Large intestine (tissue), 3 donors: ENCODE data around the gene PTPN14. TPM values are rescaled to one million over a fixed set of nuclear protein-coding genes. Genes with fewer than 3 reads are reported as not detected.

ENCODE experiments used
- DNase-seq, 2 donors: peaks; one replicate each; pipeline versions ENCODE4 v3.0.0 to v3.0.0-alpha.2; 2013
- H3K27ac ChIP-seq: one replicate; pipeline ENCODE4 v1.5.1; 2013; ENCODE audit warnings: low read length
- H3K27me3 ChIP-seq: 2 replicates; pipeline ENCODE4 v1.6.1; 2013; ENCODE audit warnings: low read length; ENCODE audit not compliant: control insufficient read depth, insufficient read depth
- H3K36me3 ChIP-seq: 2 replicates; pipeline ENCODE4 v1.6.1; 2013; ENCODE audit warnings: low read length; ENCODE audit not compliant: control insufficient read depth, insufficient read depth
- H3K4me1 ChIP-seq: one replicate; pipeline ENCODE4 v1.6.1; 2013; ENCODE audit warnings: low read length; ENCODE audit not compliant: control insufficient read depth, insufficient read depth
- H3K4me3 ChIP-seq: one replicate; pipeline ENCODE4 v1.5.1; 2013; ENCODE audit warnings: low read length
- H3K9me3 ChIP-seq: one replicate; pipeline ENCODE4 v1.6.1; 2013; ENCODE audit warnings: mild to moderate bottlenecking, low read depth, low read length, moderate library complexity; ENCODE audit not compliant: control insufficient read depth
- WGBS: methylation state at CpG from one replicate; pipeline ENCODE4 v1.1.5; 2013; ENCODE audit warnings: low lambda C conversion rate; ENCODE audit not compliant: insufficient coverage; 5-methylcytosine and 5-hydroxymethylcytosine counted together
- polyA plus RNA-seq: library from polyadenylated mRNA; unstranded; fragments of 120-200 nt; gene quantifications from one replicate; pipeline ENCODE4 v1.2.1, GENCODE V29; 2013

The PTPN14 gene
- polyA plus RNA-seq, 1 donor = 10.2 TPM

GRCh38 chr1:214568328-214568727 is 16.9 kb upstream of the PTPN14 start:
- DNase-seq = no peak
- no peaks in the 10 kb centered on the region for H3K36me3 ChIP-seq
- no peak overlapping the region for H3K4me3 ChIP-seq
- no CpG with 5 or more reads among the region's 4 CpGs for WGBS
- H3K27ac ChIP-seq = no peak overlapping the region
- H3K4me1 ChIP-seq = no peaks in the 10 kb centered on the region
- no peaks in the 10 kb centered on the region for H3K9me3 ChIP-seq
- no peaks in the 10 kb centered on the region for H3K27me3 ChIP-seq

- 100% methylated on average over 1 of the region's 2 CpGs for WGBS
- H3K9me3 ChIP-seq = no peaks in the 10 kb centered on the region
- no peak overlapping the region for H3K4me3 ChIP-seq
- no peaks in the 10 kb centered on the region for H3K36me3 ChIP-seq
- no peak for DNase-seq
- no peaks in the 10 kb centered on the region for H3K27me3 ChIP-seq
- no peak overlapping the region for H3K27ac ChIP-seq
- H3K4me1 ChIP-seq = no peaks in the 10 kb centered on the region
These were observed 16.1 kb upstream of the PTPN14 start for GRCh38 chr1:214567481-214567980.

GRCh38 chr1:214566158-214567104 is 15.0 kb upstream of the PTPN14 start:
- no peaks in the 10 kb centered on the region for H3K27me3 ChIP-seq
- no peaks in the 10 kb centered on the region for H3K4me1 ChIP-seq
- DNase-seq = no peak
- H3K9me3 ChIP-seq = no peaks in the 10 kb centered on the region
- 75% methylated on average over 1 of the region's 3 CpGs for WGBS
- no peak overlapping the region for H3K27ac ChIP-seq
- no peak overlapping the region for H3K4me3 ChIP-seq
- no peaks in the 10 kb centered on the region for H3K36me3 ChIP-seq

GRCh38 chr1:214565310-214565709 is 13.9 kb upstream of the PTPN14 start:
- no peak overlapping the region for H3K4me3 ChIP-seq
- WGBS = 86% methylated on average over 1 of the region's 1 CpG
- no peaks in the 10 kb centered on the region for H3K4me1 ChIP-seq
- no peak for DNase-seq
- H3K36me3 ChIP-seq = no peaks in the 10 kb centered on the region
- H3K27me3 ChIP-seq = no peaks in the 10 kb centered on the region
- H3K9me3 ChIP-seq = no peaks in the 10 kb centered on the region
- no peak overlapping the region for H3K27ac ChIP-seq

GRCh38 chr1:214563881-214564280 is 12.5 kb upstream of the PTPN14 start:
- Histone ChIP-seq H3K27me3 (no peaks in the 10 kb centered on the region), H3K36me3 (no peaks in the 10 kb centered on the region), H3K4me3 (no peak overlapping the region), H3K4me1 (no peaks in the 10 kb centered on the region), H3K27ac (no peak overlapping the region), H3K9me3 (no peaks in the 10 kb centered on the region)
- no peak for DNase-seq

GRCh38 chr1:214557952-214558735 is 6.7 kb upstream of the PTPN14 start:
- H3K9me3 ChIP-seq = no peaks in the 10 kb centered on the region
- no peaks in the 10 kb centered on the region for H3K4me1 ChIP-seq
- H3K27ac ChIP-seq = no peak overlapping the region
- WGBS = no CpG with 5 or more reads among the region's 8 CpGs
- H3K36me3 ChIP-seq = no peaks in the 10 kb centered on the region
- H3K27me3 ChIP-seq = no peaks in the 10 kb centered on the region
- no peak for DNase-seq
- no peak overlapping the region for H3K4me3 ChIP-seq

GRCh38 chr1:214553142-214553710 is 1.8 kb upstream of the PTPN14 start:
- DNase-seq = no peak
- peaks cover 12% of the 10 kb centered on the region for H3K4me1 ChIP-seq
- 100% methylated on average over 3 of the region's 5 CpGs for WGBS
- no peaks in the 10 kb centered on the region for H3K9me3 ChIP-seq
- no peaks in the 10 kb centered on the region for H3K36me3 ChIP-seq
- H3K4me3 ChIP-seq = no peak overlapping the region
- no peak overlapping the region for H3K27ac ChIP-seq
- H3K27me3 ChIP-seq = no peaks in the 10 kb centered on the region

- H3K27ac ChIP-seq = peak overlapping the region; percentile 91
- no peaks in the 10 kb centered on the region for H3K27me3 ChIP-seq
- WGBS = no CpG with 5 or more reads among the region's 15 CpGs
- peak overlapping the region; percentile 67 for H3K4me3 ChIP-seq
- H3K36me3 ChIP-seq = no peaks in the 10 kb centered on the region
- H3K4me1 ChIP-seq = peaks cover 12% of the 10 kb centered on the region
- DNase-seq = peak; percentile 77 to 87
- H3K9me3 ChIP-seq = no peaks in the 10 kb centered on the region
These were observed 789 bp upstream of the PTPN14 start for GRCh38 chr1:214552174-214552608.

GRCh38 chr1:214550857-214551435 is 456 bp downstream of the PTPN14 start:
- H3K4me1 ChIP-seq = peaks cover 12% of the 10 kb centered on the region
- H3K9me3 ChIP-seq = no peaks in the 10 kb centered on the region
- H3K4me3 ChIP-seq = peak overlapping the region; percentile 96
- H3K27ac ChIP-seq = peak overlapping the region; percentile 97
- peak; percentile 29 to 81 for DNase-seq
- H3K27me3 ChIP-seq = no peaks in the 10 kb centered on the region
- WGBS = 0% methylated on average over 8 of the region's 57 CpGs
- no peaks in the 10 kb centered on the region for H3K36me3 ChIP-seq
